ENCODE data around the gene VAV3. TPM values are rescaled to one million over a fixed set of nuclear protein-coding genes. Genes with fewer than 3 reads are reported as not detected.
"Not testable (repeated sequence)": the region's sequence is repeated elsewhere in the genome, so short reads cannot be mapped to it uniquely, and the experiment has no call there.

Gene VAV3
- total RNA-seq, 1 donor from 2014 or later, result 29.1 TPM

- intact Hi-C loops (cut with micrococcal nuclease), result no loop called here
- peaks cover 37% of the 10 kb centered on the region for H3K36me3 Mint-ChIP-seq (ENCODE audit: low read depth)
- ATAC-seq (ENCODE audit: low read depth) (no peak), DNase-seq (no peak)
- H3K4me3 Mint-ChIP-seq, result no peak overlapping the region
- ChIA-PET CTCF (no interaction called here), POLR2A (no interaction called here)
- peak overlapping the region; percentile 91 for H3K27ac Mint-ChIP-seq
- H3K4me1 Mint-ChIP-seq, result peaks cover 52% of the 10 kb centered on the region
- H3K27me3 Mint-ChIP-seq, result no peaks in the 10 kb centered on the region
- no peak for TF ChIP-seq CTCF (IDR thresholded peaks at IDR 0.05)
- no peaks in the 10 kb centered on the region for H3K9me3 Mint-ChIP-seq
These were observed 224.4 kb downstream of the VAV3 start for GRCh38 chr1:107740579-107740978.

DNA sequence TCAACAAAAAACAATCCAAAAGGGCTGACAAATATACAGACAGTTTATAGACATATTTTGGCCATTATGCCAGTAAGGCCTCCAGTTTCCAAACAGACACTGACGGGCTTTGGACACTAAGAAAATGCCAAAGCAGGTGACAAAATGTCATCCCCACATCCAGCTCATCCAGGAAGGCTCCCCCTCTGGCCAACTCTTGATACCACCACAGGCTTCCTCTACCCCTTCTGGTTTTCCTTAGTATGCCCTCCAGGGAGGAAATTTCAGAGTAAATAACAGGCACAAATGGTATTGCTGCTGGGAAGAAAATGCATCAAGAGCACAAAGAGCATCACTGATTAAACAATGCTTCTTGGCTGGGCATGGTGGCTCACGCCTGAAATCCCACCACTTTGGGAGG is 225.3 kb downstream of the VAV3 start:
- ChIA-PET CTCF (no interaction called here), POLR2A (no interaction called here)
- peaks cover 39% of the 10 kb centered on the region for H3K36me3 Mint-ChIP-seq (ENCODE audit: low read depth)
- H3K4me1 Mint-ChIP-seq, result peaks cover 52% of the 10 kb centered on the region
- peak overlapping the region; percentile 91 for H3K27ac Mint-ChIP-seq
- no peak for TF ChIP-seq CTCF (IDR thresholded peaks at IDR 0.05)
- ATAC-seq (ENCODE audit: low read depth) (no peak), DNase-seq (no peak)
- H3K4me3 Mint-ChIP-seq, result peak overlapping the region; percentile 62
- H3K27me3 Mint-ChIP-seq, result no peaks in the 10 kb centered on the region
- H3K9me3 Mint-ChIP-seq, result no peaks in the 10 kb centered on the region
- intact Hi-C loops (cut with micrococcal nuclease), result loop anchor here (5.0 kb wide), 1 partner anchor 287 kb away; no protein-coding TSS in a partner anchor

GRCh38 chr1:107739201-107739600 is 225.8 kb downstream of the VAV3 start:
- Mint-ChIP-seq H3K27ac (peak overlapping the region; percentile 91), H3K27me3 (no peaks in the 10 kb centered on the region), H3K36me3 (ENCODE audit: low read depth) (peaks cover 43% of the 10 kb centered on the region), H3K4me1 (peaks cover 52% of the 10 kb centered on the region), H3K9me3 (no peaks in the 10 kb centered on the region), H3K4me3 (peak overlapping the region; percentile 62)
- DNase-seq, result no peak
- CTCF ChIA-PET, result no interaction called here
- peak; percentile 89 for ATAC-seq (ENCODE audit: low read depth)
- intact Hi-C loops (cut with micrococcal nuclease), result loop anchor here (5.0 kb wide), 1 partner anchor 287 kb away; no protein-coding TSS in a partner anchor
- POLR2A ChIA-PET, result no interaction called here
- TF ChIP-seq CTCF (IDR thresholded peaks at IDR 0.05), result no peak

GRCh38 chr1:107733401-107733800 is 231.6 kb downstream of the VAV3 start:
- CTCF ChIA-PET; POLR2A ChIA-PET; ATAC-seq (ENCODE audit: low read depth); H3K4me3 Mint-ChIP-seq; H3K27ac Mint-ChIP-seq; intact Hi-C loops (cut with micrococcal nuclease); H3K9me3 Mint-ChIP-seq; H3K27me3 Mint-ChIP-seq; DNase-seq: not testable (repeated sequence)
- H3K36me3 Mint-ChIP-seq (ENCODE audit: low read depth), result peaks cover 50% of the 10 kb centered on the region
- peaks cover 16% of the 10 kb centered on the region for H3K4me1 Mint-ChIP-seq

- ChIA-PET POLR2A (no interaction called here), CTCF (no interaction called here)
- no peak for TF ChIP-seq CTCF (IDR thresholded peaks at IDR 0.05)
- intact Hi-C loops (cut with micrococcal nuclease), result no loop called here
- Mint-ChIP-seq H3K4me1 (no peaks in the 10 kb centered on the region), H3K4me3 (no peak overlapping the region), H3K27me3 (no peaks in the 10 kb centered on the region), H3K9me3 (no peaks in the 10 kb centered on the region), H3K27ac (no peak overlapping the region), H3K36me3 (ENCODE audit: low read depth) (peaks cover 65% of the 10 kb centered on the region)
- ATAC-seq (ENCODE audit: low read depth) (no peak), DNase-seq (no peak)
These were observed 237.1 kb downstream of the VAV3 start for GRCh38 chr1:107727866-107728265.

GRCh38 chr1:107726860-107727259 is 238.1 kb downstream of the VAV3 start:
- ChIA-PET CTCF (no interaction called here), POLR2A (no interaction called here)
- no peak overlapping the region for H3K27ac Mint-ChIP-seq
- H3K4me3 Mint-ChIP-seq, result no peak overlapping the region
- TF ChIP-seq CTCF (IDR thresholded peaks at IDR 0.05), result no peak
- peaks cover 64% of the 10 kb centered on the region for H3K36me3 Mint-ChIP-seq (ENCODE audit: low read depth)
- ATAC-seq (ENCODE audit: low read depth), result no peak
- H3K27me3 Mint-ChIP-seq, result no peaks in the 10 kb centered on the region
- intact Hi-C loops (cut with micrococcal nuclease), result no loop called here
- H3K9me3 Mint-ChIP-seq, result no peaks in the 10 kb centered on the region
- no peaks in the 10 kb centered on the region for H3K4me1 Mint-ChIP-seq
- DNase-seq, result no peak

Measured in activated B cell treated with CpG ODN at 0.5 μM for 24 hours (primary cell).